WTC11 (cell line): ENCODE data around the gene FGFBP1. TPM values are rescaled to one million over a fixed set of nuclear protein-coding genes. Genes with fewer than 3 reads are reported as not detected.

Source experiments
- ATAC-seq: fragments of 200-7000 bp; cut with Tn5 transposase; 2 replicates; pipeline ENCODE4 v1.10.0; 2021; ENCODE audit warnings: mild to moderate bottlenecking, moderate library complexity
- CTCF ChIA-PET: fragments of 300-600 bp; sonication (Branson Sonifier 250); formaldehyde crosslinking; loops from one replicate; lab custom pipeline; 2021; ENCODE audit warnings: antibody characterized with exemption; lab: Charles Lee
- POLR2A ChIA-PET: fragments of 350-600 bp; sonication (Branson Sonifier 250); formaldehyde crosslinking; loops from one replicate; lab custom pipeline; 2021; ENCODE audit warnings: antibody characterized with exemption; lab: Charles Lee
- DNase-seq: peaks from one replicate; pipeline ENCODE4 v3.0.0; 2021; ENCODE audit warnings: low spot score
- H3K27ac Mint-ChIP-seq: 2 replicates; pipeline ENCODE4 v1.8.0; 2021; ENCODE audit warnings: mixed read lengths
- H3K27me3 Mint-ChIP-seq: 2 replicates; pipeline ENCODE4 v1.8.0; 2021; ENCODE audit warnings: low read depth, mild to moderate bottlenecking, moderate library complexity, mixed read lengths
- H3K36me3 Mint-ChIP-seq: 2 replicates; pipeline ENCODE4 v1.8.0; 2021; ENCODE audit warnings: mixed read lengths
- H3K4me1 Mint-ChIP-seq: 2 replicates; pipeline ENCODE4 v1.8.0; 2022; ENCODE audit warnings: mixed read lengths
- H3K4me3 Mint-ChIP-seq: 2 replicates; pipeline ENCODE4 v1.8.0; 2021; ENCODE audit warnings: mild to moderate bottlenecking, moderate library complexity, mixed read lengths
- H3K9me3 Mint-ChIP-seq: 2 replicates; pipeline ENCODE4 v1.8.0; 2021; ENCODE audit warnings: mixed read lengths
- CREM ChIP-seq: sonication (generic); formaldehyde crosslinking; IDR thresholded peaks from 2 replicates; pipeline ENCODE4 v1.8.1; 2022; ENCODE audit warnings: mild to moderate bottlenecking, missing genetic modification reagents, moderate library complexity
- EMX1 ChIP-seq: fragments of 250-450 bp; sonication (Bioruptor Pico); IDR thresholded peaks from 2 replicates; pipeline ENCODE4 v1.8.0; 2021; ENCODE audit warnings: mild to moderate bottlenecking
- FOXP1 ChIP-seq: sonication (generic); formaldehyde crosslinking; IDR thresholded peaks from 2 replicates; pipeline ENCODE4 v1.8.0; 2022; ENCODE audit warnings: missing genetic modification reagents, mild to moderate bottlenecking, moderate library complexity, borderline replicate concordance
- GABPB1 ChIP-seq: sonication (generic); formaldehyde crosslinking; IDR thresholded peaks from 2 replicates; pipeline ENCODE4 v1.8.1; 2023; ENCODE audit warnings: mild to moderate bottlenecking, missing genetic modification reagents
- GRHL2 ChIP-seq: fragments of 250-450 bp; sonication (Bioruptor Pico); IDR thresholded peaks from 2 replicates; pipeline ENCODE4 v1.8.0; 2022; ENCODE audit warnings: mild to moderate bottlenecking, moderate library complexity; ENCODE audit not compliant: insufficient replicate concordance, severe bottlenecking
- GTF2I ChIP-seq: fragments of 250-450 bp; sonication (Bioruptor Pico); conservative IDR thresholded peaks from 2 replicates; pipeline ENCODE4 v1.4.0; 2021; ENCODE audit warnings: mild to moderate bottlenecking
- NFYB ChIP-seq: sonication (generic); formaldehyde crosslinking; conservative IDR thresholded peaks from 2 replicates; pipeline ENCODE4 v1.8.0; 2022; ENCODE audit warnings: low read depth, missing genetic modification reagents
- PRRX2 ChIP-seq: fragments of 250-450 bp; sonication (Bioruptor Pico); IDR thresholded peaks from 2 replicates; pipeline ENCODE4 v1.8.0; 2021; ENCODE audit warnings: mild to moderate bottlenecking
- SMAD4 ChIP-seq: sonication (generic); formaldehyde crosslinking; IDR thresholded peaks from 2 replicates; pipeline ENCODE4 v1.8.0; 2022; ENCODE audit warnings: mild to moderate bottlenecking, missing genetic modification reagents
- SOX15 ChIP-seq: fragments of 250-450 bp; sonication (Bioruptor Pico); IDR thresholded peaks from 2 replicates; pipeline ENCODE4 v1.9.0; 2021; ENCODE audit warnings: mild to moderate bottlenecking
- SP1 ChIP-seq: sonication (generic); formaldehyde crosslinking; conservative IDR thresholded peaks from 2 replicates; pipeline ENCODE4 v1.8.1; 2022; ENCODE audit warnings: missing genetic modification reagents
- ZNF219 ChIP-seq: sonication (generic); formaldehyde crosslinking; IDR thresholded peaks from 2 replicates; pipeline ENCODE4 v1.8.0; 2023; ENCODE audit warnings: missing genetic modification reagents, mild to moderate bottlenecking, borderline replicate concordance
- total RNA-seq: library from RNA; stranded (reverse); gene quantifications from 3 replicates; pipeline ENCODE4 v1.2.3, GENCODE V29; 2021
- TF ChIP-seq, protein P1 (sequence below): sonication (generic); formaldehyde crosslinking; IDR thresholded peaks from 2 replicates; pipeline ENCODE4 v1.8.1; 2023; ENCODE audit warnings: mild to moderate bottlenecking, missing genetic modification reagents, moderate library complexity
- TF ChIP-seq, protein P2 (sequence below): fragments of 250-450 bp; sonication (Bioruptor Pico); IDR thresholded peaks from 2 replicates; pipeline ENCODE4 v1.9.0; 2021; ENCODE audit warnings: mild to moderate bottlenecking
- TF ChIP-seq, protein P3 (sequence below): sonication (generic); formaldehyde crosslinking; IDR thresholded peaks from 2 replicates; pipeline ENCODE4 v1.8.0; 2023; ENCODE audit warnings: missing genetic modification reagents, mild to moderate bottlenecking, borderline replicate concordance
- TF ChIP-seq, protein P4 (sequence below): fragments of 200-600 bp; IDR thresholded peaks from 2 replicates; pipeline ENCODE4 v1.8.0; 2022; ENCODE audit warnings: antibody characterized with exemption
- TF ChIP-seq, protein P5 (sequence below): sonication (generic); formaldehyde crosslinking; IDR thresholded peaks from 2 replicates; pipeline ENCODE4 v1.8.1; 2023; ENCODE audit warnings: mild to moderate bottlenecking, moderate library complexity, missing genetic modification reagents
- TF ChIP-seq, protein P6 (sequence below): sonication (generic); formaldehyde crosslinking; IDR thresholded peaks from 2 replicates; pipeline ENCODE4 v1.8.0; 2022; ENCODE audit warnings: mild to moderate bottlenecking, missing genetic modification reagents
- TF ChIP-seq, protein P7 (sequence below): fragments of 250-450 bp; sonication (Bioruptor Pico); IDR thresholded peaks from 2 replicates; pipeline ENCODE4 v1.9.0; 2021; ENCODE audit warnings: mild to moderate bottlenecking, borderline replicate concordance

FGFBP1 gene
- total RNA-seq, 1 experiment from 2014 or later, result not detected

DNA sequence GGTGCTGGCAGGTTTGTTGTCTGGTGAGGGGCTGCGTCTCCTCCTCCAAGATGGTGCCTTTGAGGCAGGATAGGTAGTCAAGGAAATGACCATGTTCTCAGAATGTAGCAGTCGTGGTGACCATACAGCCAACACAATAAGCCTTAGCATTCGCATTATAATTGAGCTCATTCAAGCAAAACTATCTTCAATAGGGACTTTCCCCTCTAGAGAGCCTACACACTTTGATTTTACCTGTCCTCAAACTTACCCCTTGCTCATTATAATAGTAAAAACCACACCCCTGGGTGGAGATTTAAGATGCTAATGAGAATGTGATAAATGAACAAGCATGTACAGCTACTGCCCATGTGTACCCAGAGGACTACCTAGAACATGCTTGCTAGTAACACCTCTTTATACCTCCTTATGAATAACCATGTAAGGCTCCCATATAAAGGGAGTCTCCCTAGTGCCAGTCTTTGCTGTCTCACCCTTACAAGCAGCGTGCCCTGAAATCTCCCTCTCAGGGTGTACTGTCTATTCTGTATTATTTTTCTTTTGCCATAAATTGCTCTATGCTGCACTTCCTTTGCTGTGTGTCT is 48.2 kb downstream of the FGFBP1 start:
- POLR2A ChIA-PET, result no interaction called here
- H3K27me3 Mint-ChIP-seq, result no peaks in the 10 kb centered on the region
- no peak for DNase-seq
- no peak for ATAC-seq
- TF ChIP-seq NFYB (no peak), SMAD4 (CRISPR knock-in tag) (no peak), SOX15 (no peak), ZNF219 (no peak), SP1 (CRISPR knock-in tag) (no peak), GTF2I (CRISPR knock-in tag) (no peak), EMX1 (CRISPR knock-in tag) (no peak), PRRX2 (CRISPR knock-in tag) (no peak)
- TF ChIP-seq, protein P1, sequence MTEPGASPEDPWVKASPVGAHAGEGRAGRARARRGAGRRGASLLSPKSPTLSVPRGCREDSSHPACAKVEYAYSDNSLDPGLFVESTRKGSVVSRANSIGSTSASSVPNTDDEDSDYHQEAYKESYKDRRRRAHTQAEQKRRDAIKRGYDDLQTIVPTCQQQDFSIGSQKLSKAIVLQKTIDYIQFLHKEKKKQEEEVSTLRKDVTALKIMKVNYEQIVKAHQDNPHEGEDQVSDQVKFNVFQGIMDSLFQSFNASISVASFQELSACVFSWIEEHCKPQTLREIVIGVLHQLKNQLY (CRISPR knock-in tag), result no peak
- TF ChIP-seq, protein P2, sequence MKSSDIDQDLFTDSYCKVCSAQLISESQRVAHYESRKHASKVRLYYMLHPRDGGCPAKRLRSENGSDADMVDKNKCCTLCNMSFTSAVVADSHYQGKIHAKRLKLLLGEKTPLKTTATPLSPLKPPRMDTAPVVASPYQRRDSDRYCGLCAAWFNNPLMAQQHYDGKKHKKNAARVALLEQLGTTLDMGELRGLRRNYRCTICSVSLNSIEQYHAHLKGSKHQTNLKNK (CRISPR knock-in tag), result no peak
- TF ChIP-seq, protein P3, sequence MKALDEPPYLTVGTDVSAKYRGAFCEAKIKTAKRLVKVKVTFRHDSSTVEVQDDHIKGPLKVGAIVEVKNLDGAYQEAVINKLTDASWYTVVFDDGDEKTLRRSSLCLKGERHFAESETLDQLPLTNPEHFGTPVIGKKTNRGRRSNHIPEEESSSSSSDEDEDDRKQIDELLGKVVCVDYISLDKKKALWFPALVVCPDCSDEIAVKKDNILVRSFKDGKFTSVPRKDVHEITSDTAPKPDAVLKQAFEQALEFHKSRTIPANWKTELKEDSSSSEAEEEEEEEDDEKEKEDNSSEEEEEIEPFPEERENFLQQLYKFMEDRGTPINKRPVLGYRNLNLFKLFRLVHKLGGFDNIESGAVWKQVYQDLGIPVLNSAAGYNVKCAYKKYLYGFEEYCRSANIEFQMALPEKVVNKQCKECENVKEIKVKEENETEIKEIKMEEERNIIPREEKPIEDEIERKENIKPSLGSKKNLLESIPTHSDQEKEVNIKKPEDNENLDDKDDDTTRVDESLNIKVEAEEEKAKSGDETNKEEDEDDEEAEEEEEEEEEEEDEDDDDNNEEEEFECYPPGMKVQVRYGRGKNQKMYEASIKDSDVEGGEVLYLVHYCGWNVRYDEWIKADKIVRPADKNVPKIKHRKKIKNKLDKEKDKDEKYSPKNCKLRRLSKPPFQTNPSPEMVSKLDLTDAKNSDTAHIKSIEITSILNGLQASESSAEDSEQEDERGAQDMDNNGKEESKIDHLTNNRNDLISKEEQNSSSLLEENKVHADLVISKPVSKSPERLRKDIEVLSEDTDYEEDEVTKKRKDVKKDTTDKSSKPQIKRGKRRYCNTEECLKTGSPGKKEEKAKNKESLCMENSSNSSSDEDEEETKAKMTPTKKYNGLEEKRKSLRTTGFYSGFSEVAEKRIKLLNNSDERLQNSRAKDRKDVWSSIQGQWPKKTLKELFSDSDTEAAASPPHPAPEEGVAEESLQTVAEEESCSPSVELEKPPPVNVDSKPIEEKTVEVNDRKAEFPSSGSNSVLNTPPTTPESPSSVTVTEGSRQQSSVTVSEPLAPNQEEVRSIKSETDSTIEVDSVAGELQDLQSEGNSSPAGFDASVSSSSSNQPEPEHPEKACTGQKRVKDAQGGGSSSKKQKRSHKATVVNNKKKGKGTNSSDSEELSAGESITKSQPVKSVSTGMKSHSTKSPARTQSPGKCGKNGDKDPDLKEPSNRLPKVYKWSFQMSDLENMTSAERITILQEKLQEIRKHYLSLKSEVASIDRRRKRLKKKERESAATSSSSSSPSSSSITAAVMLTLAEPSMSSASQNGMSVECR (CRISPR knock-in tag), result no peak
- TF ChIP-seq, protein P4, sequence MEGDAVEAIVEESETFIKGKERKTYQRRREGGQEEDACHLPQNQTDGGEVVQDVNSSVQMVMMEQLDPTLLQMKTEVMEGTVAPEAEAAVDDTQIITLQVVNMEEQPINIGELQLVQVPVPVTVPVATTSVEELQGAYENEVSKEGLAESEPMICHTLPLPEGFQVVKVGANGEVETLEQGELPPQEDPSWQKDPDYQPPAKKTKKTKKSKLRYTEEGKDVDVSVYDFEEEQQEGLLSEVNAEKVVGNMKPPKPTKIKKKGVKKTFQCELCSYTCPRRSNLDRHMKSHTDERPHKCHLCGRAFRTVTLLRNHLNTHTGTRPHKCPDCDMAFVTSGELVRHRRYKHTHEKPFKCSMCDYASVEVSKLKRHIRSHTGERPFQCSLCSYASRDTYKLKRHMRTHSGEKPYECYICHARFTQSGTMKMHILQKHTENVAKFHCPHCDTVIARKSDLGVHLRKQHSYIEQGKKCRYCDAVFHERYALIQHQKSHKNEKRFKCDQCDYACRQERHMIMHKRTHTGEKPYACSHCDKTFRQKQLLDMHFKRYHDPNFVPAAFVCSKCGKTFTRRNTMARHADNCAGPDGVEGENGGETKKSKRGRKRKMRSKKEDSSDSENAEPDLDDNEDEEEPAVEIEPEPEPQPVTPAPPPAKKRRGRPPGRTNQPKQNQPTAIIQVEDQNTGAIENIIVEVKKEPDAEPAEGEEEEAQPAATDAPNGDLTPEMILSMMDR, result no peak
- no peak overlapping the region for H3K4me3 Mint-ChIP-seq
- peaks cover 15% of the 10 kb centered on the region for H3K4me1 Mint-ChIP-seq
- CTCF ChIA-PET, result interaction anchor here (1.1 to 1.6 kb wide), 4 partner anchors 8 to 84 kb away, joined by 3 to 8 read pairs (median 6); no protein-coding TSS in a partner anchor
- peaks cover 7% of the 10 kb centered on the region; the same call in 1 of the 2 replicates for H3K9me3 Mint-ChIP-seq
- H3K27ac Mint-ChIP-seq, result no peak overlapping the region
- H3K36me3 Mint-ChIP-seq, result no peaks in the 10 kb centered on the region; the same call in 1 of the 2 replicates

DNA sequence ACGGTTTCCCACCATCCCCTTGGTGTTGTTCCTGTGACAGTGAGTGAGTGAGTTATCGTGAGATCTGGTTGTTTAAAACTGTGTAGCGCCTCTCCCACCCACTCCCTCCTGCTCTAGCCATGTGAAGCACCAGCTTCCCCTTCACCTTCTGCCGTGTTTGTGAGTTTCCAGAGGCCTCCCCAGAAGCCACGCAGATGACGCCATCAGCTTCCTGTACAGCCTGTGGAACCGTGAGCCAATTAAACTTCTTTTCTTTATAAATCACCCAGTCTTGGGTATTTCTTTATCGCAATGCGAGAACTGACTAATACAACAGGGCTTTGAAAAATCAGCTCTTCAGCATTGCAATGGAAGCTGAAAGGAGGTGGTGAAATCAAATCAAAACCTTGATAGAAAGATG is 50.0 kb downstream of the FGFBP1 start:
- CTCF ChIA-PET, result interaction anchor here (1.7 kb wide), 1 partner anchor 68 kb away, joined by 7 read pairs; no protein-coding TSS in a partner anchor
- H3K36me3 Mint-ChIP-seq, result no peaks in the 10 kb centered on the region; the same call in 1 of the 2 replicates
- ATAC-seq (no peak), DNase-seq (no peak)
- POLR2A ChIA-PET, result no interaction called here
- H3K27ac Mint-ChIP-seq, result no peak overlapping the region
- H3K9me3 Mint-ChIP-seq, result peaks cover 7% of the 10 kb centered on the region; the same call in 1 of the 2 replicates
- H3K4me3 Mint-ChIP-seq, result no peak overlapping the region
- no peaks in the 10 kb centered on the region for H3K27me3 Mint-ChIP-seq
- peaks cover 18% of the 10 kb centered on the region for H3K4me1 Mint-ChIP-seq
- TF ChIP-seq GABPB1 (CRISPR knock-in tag), result no peak
- no peak for TF ChIP-seq CREM
- TF ChIP-seq, protein P5, sequence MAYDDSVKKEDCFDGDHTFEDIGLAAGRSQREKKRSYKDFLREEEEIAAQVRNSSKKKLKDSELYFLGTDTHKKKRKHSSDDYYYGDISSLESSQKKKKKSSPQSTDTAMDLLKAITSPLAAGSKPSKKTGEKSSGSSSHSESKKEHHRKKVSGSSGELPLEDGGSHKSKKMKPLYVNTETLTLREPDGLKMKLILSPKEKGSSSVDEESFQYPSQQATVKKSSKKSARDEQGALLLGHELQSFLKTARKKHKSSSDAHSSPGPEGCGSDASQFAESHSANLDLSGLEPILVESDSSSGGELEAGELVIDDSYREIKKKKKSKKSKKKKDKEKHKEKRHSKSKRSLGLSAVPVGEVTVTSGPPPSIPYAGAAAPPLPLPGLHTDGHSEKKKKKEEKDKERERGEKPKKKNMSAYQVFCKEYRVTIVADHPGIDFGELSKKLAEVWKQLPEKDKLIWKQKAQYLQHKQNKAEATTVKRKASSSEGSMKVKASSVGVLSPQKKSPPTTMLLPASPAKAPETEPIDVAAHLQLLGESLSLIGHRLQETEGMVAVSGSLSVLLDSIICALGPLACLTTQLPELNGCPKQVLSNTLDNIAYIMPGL (CRISPR knock-in tag), result no peak
- no peak for TF ChIP-seq GRHL2 (CRISPR knock-in tag)
- TF ChIP-seq, protein P6, sequence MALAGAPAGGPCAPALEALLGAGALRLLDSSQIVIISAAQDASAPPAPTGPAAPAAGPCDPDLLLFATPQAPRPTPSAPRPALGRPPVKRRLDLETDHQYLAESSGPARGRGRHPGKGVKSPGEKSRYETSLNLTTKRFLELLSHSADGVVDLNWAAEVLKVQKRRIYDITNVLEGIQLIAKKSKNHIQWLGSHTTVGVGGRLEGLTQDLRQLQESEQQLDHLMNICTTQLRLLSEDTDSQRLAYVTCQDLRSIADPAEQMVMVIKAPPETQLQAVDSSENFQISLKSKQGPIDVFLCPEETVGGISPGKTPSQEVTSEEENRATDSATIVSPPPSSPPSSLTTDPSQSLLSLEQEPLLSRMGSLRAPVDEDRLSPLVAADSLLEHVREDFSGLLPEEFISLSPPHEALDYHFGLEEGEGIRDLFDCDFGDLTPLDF (CRISPR knock-in tag), result no peak
- TF ChIP-seq, protein P7, sequence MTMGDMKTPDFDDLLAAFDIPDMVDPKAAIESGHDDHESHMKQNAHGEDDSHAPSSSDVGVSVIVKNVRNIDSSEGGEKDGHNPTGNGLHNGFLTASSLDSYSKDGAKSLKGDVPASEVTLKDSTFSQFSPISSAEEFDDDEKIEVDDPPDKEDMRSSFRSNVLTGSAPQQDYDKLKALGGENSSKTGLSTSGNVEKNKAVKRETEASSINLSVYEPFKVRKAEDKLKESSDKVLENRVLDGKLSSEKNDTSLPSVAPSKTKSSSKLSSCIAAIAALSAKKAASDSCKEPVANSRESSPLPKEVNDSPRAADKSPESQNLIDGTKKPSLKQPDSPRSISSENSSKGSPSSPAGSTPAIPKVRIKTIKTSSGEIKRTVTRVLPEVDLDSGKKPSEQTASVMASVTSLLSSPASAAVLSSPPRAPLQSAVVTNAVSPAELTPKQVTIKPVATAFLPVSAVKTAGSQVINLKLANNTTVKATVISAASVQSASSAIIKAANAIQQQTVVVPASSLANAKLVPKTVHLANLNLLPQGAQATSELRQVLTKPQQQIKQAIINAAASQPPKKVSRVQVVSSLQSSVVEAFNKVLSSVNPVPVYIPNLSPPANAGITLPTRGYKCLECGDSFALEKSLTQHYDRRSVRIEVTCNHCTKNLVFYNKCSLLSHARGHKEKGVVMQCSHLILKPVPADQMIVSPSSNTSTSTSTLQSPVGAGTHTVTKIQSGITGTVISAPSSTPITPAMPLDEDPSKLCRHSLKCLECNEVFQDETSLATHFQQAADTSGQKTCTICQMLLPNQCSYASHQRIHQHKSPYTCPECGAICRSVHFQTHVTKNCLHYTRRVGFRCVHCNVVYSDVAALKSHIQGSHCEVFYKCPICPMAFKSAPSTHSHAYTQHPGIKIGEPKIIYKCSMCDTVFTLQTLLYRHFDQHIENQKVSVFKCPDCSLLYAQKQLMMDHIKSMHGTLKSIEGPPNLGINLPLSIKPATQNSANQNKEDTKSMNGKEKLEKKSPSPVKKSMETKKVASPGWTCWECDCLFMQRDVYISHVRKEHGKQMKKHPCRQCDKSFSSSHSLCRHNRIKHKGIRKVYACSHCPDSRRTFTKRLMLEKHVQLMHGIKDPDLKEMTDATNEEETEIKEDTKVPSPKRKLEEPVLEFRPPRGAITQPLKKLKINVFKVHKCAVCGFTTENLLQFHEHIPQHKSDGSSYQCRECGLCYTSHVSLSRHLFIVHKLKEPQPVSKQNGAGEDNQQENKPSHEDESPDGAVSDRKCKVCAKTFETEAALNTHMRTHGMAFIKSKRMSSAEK (CRISPR knock-in tag), result no peak
- TF ChIP-seq FOXP1 (CRISPR knock-in tag), result no peak
